ENCODE measurements around the gene KPRP. TPM values are rescaled to one million over a fixed set of nuclear protein-coding genes. Genes with fewer than 3 reads are reported as not detected.

KPRP gene
- total RNA-seq, 1 donor from 2014 or later, result not detected

DNA sequence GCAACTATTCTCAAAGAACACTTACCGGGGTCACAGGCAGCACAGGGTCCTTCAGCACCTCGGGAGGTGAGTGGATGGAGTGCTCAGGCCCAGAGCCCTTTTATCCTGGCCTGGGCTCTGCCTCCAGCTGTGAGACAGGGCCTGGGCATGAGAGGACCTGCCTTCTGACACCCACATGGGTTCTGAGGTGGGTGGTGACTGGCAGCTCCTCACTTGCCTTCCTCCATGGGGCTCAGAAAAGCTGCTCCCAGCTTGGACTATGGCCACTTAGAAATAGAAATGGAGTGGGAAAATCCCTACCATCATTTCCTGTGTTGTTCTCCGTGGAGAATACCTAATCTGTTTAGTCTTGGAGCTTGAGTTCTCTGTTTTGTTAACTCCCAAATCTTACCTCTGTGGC lies 48.8 kb downstream of the KPRP start, which contains the start of gene LCE1C:
TSS of gene LCE1C (minus strand) at position 76 of the 400 bp plus-strand sequence. CDS start 1,173 bp downstream, outside the sequence.
- no peak for DNase-seq (ENCODE audit: extremely low spot score, unreplicated experiment)
- no peaks in the 10 kb centered on the region for H3K27me3 Mint-ChIP-seq (ENCODE audit: unreplicated experiment)
- H3K4me1 Mint-ChIP-seq (ENCODE audit: unreplicated experiment), result no peaks in the 10 kb centered on the region
- H3K27ac Mint-ChIP-seq (ENCODE audit: unreplicated experiment), result no peak within 1 kb of the TSS
- no peaks in the 10 kb centered on the region for H3K9me3 Mint-ChIP-seq (ENCODE audit: unreplicated experiment)
- H3K36me3 Mint-ChIP-seq (ENCODE audit: unreplicated experiment), result no peaks in the 10 kb centered on the region
- TF ChIP-seq, protein P1, sequence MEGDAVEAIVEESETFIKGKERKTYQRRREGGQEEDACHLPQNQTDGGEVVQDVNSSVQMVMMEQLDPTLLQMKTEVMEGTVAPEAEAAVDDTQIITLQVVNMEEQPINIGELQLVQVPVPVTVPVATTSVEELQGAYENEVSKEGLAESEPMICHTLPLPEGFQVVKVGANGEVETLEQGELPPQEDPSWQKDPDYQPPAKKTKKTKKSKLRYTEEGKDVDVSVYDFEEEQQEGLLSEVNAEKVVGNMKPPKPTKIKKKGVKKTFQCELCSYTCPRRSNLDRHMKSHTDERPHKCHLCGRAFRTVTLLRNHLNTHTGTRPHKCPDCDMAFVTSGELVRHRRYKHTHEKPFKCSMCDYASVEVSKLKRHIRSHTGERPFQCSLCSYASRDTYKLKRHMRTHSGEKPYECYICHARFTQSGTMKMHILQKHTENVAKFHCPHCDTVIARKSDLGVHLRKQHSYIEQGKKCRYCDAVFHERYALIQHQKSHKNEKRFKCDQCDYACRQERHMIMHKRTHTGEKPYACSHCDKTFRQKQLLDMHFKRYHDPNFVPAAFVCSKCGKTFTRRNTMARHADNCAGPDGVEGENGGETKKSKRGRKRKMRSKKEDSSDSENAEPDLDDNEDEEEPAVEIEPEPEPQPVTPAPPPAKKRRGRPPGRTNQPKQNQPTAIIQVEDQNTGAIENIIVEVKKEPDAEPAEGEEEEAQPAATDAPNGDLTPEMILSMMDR (IDR thresholded peaks at IDR 0.05), result no peak
- H3K4me3 Mint-ChIP-seq (ENCODE audit: unreplicated experiment), result no peak within 1 kb of the TSS

DNA sequence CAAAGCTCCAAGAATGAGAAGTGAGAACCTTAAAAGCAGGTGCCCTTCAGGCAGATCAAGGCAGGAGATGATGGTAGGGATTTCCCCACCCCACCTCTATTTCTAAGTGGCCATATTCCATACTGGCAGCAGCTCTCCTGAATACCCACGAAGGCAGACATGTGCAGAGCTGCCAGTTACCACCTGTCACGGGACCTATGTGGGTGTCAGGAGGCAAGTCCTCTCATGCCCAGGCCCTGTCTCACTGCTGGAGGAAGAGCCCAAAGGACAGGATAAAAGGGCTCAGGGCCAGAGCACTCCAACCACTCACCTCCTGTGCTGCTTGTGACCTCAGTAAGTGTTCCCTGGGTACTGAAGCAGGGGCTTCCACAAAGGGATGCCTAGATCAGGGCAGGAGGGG lies 53.2 kb downstream of the KPRP start:
- Mint-ChIP-seq H3K36me3 (ENCODE audit: unreplicated experiment) (no peaks in the 10 kb centered on the region), H3K27ac (ENCODE audit: unreplicated experiment) (no peak overlapping the region), H3K27me3 (ENCODE audit: unreplicated experiment) (no peaks in the 10 kb centered on the region), H3K4me3 (ENCODE audit: unreplicated experiment) (no peak overlapping the region), H3K4me1 (ENCODE audit: unreplicated experiment) (no peaks in the 10 kb centered on the region), H3K9me3 (ENCODE audit: unreplicated experiment) (peaks cover 4% of the 10 kb centered on the region)
- DNase-seq (ENCODE audit: extremely low spot score, unreplicated experiment), result no peak
- TF ChIP-seq, protein P1 (IDR thresholded peaks at IDR 0.05), result no peak

Other genes starting within 250 kb of the KPRP start
- not detected in 2 replicates for gene LCE5A, start 247.2 kb upstream of the KPRP start, total RNA-seq
- not detected in 2 replicates for gene CRCT1, start 243.5 kb upstream of the KPRP start, total RNA-seq
- not detected in 2 replicates for gene LCE3E, start 191.2 kb upstream of the KPRP start, total RNA-seq
- not detected in 2 replicates for gene LCE3D, start 177.5 kb upstream of the KPRP start, total RNA-seq
- not detected in 2 replicates for gene LCE3C, start 157.8 kb upstream of the KPRP start, total RNA-seq
- not detected in 2 replicates for gene LCE3B, start 144.2 kb upstream of the KPRP start, total RNA-seq
- not detected in 2 replicates for gene LCE3A, start 134.9 kb upstream of the KPRP start, total RNA-seq
- gene LCE2D, start 94.6 kb upstream of the KPRP start, total RNA-seq, result not detected in 2 replicates
- not detected in 2 replicates for gene LCE2C, start 82.7 kb upstream of the KPRP start, total RNA-seq
- gene LCE2B, start 71.9 kb upstream of the KPRP start, total RNA-seq, result not detected in 2 replicates
- gene LCE2A, start 59.7 kb upstream of the KPRP start, total RNA-seq, result not detected in 2 replicates
- gene LCE4A, start 49.9 kb upstream of the KPRP start, total RNA-seq, result not detected in 2 replicates
- not detected in 2 replicates for gene LCE1F, start 17.1 kb downstream of the KPRP start, total RNA-seq
- not detected in 2 replicates for gene LCE1E, start 28.2 kb downstream of the KPRP start, total RNA-seq
- gene LCE1D, start 38.7 kb downstream of the KPRP start, total RNA-seq, result not detected in 2 replicates
- not detected in 2 replicates for gene LCE1C, start 48.6 kb downstream of the KPRP start, total RNA-seq
- gene LCE1B, start 53.9 kb downstream of the KPRP start, total RNA-seq, result not detected in 2 replicates
- not detected in 2 replicates for gene LCE1A, start 69.4 kb downstream of the KPRP start, total RNA-seq
- gene LCE6A, start 84.8 kb downstream of the KPRP start, total RNA-seq, result not detected in 2 replicates
- gene LCE7A, start 102.0 kb downstream of the KPRP start, total RNA-seq, result not detected in 2 replicates
- gene SMCP, start 120.3 kb downstream of the KPRP start, total RNA-seq, result not detected in 2 replicates
- not detected in 2 replicates for gene IVL, start 150.5 kb downstream of the KPRP start, total RNA-seq
- gene SPRR5, start 189.2 kb downstream of the KPRP start, total RNA-seq, result not detected in 2 replicates
- not detected in 2 replicates for gene SPRR4, start 212.6 kb downstream of the KPRP start, total RNA-seq
- gene SPRR1A, start 226.1 kb downstream of the KPRP start, total RNA-seq, result not detected in 2 replicates
- gene SPRR3, start 243.7 kb downstream of the KPRP start, total RNA-seq, result not detected in 2 replicates

All from osteocyte (in vitro differentiated cells).